Putamen (tissue), 1 donor: Measurements from ENCODE around the gene EIF3A.
"Not testable (repeated sequence)": the region's sequence is repeated elsewhere in the genome, so short reads cannot be mapped to it uniquely, and the experiment has no call there.

Experiments
- DNase-seq: peaks from one replicate; pipeline ENCODE4 v3.0.0-alpha.2; 2016; ENCODE audit warnings: low spot score

Gene EIF3A

GRCh38 chr10:119080521-119081259 is at the start of gene EIF3A:
Gene EIF3A (minus strand): TSS chr10:119080817. CDS start chr10:119080676, 141 bp downstream.
- DNase-seq, result peak; percentile 93

- DNase-seq, result no peak
Measured at GRCh38 chr10:119129721-119130120, 49.1 kb upstream of the EIF3A start.

GRCh38 chr10:119125942-119126341 is 45.3 kb upstream of the EIF3A start:
- no peak for DNase-seq

- no peak for DNase-seq
Measured at GRCh38 chr10:119120875-119121274, 40.3 kb upstream of the EIF3A start.

GRCh38 chr10:119120413-119120867 is 39.8 kb upstream of the EIF3A start:
- no peak for DNase-seq

- DNase-seq, result no peak
Measured at GRCh38 chr10:119119400-119119799, 38.8 kb upstream of the EIF3A start.

- no peak for DNase-seq
Measured at GRCh38 chr10:119118231-119118630, 37.6 kb upstream of the EIF3A start.

- DNase-seq, result no peak
Measured at GRCh38 chr10:119116326-119116951, 35.8 kb upstream of the EIF3A start.

GRCh38 chr10:119115926-119116325 is 35.3 kb upstream of the EIF3A start:
- no peak for DNase-seq

- DNase-seq, result no peak
Measured at GRCh38 chr10:119113751-119114732, 33.4 kb upstream of the EIF3A start.

- no peak for DNase-seq
Measured at GRCh38 chr10:119112056-119112455, 31.4 kb upstream of the EIF3A start.

- not testable (repeated sequence) for DNase-seq
Measured at GRCh38 chr10:119107771-119108170, 27.2 kb upstream of the EIF3A start.

GRCh38 chr10:119107106-119107505 is 26.5 kb upstream of the EIF3A start:
- DNase-seq, result not testable (repeated sequence)

- not testable (repeated sequence) for DNase-seq
Measured at GRCh38 chr10:119105899-119106298, 25.3 kb upstream of the EIF3A start.

- no peak for DNase-seq
Measured at GRCh38 chr10:119105155-119105554, 24.5 kb upstream of the EIF3A start.

- DNase-seq, result no peak
Measured at GRCh38 chr10:119104654-119105015, 24.0 kb upstream of the EIF3A start.

GRCh38 chr10:119103903-119104653 is 23.5 kb upstream of the EIF3A start, which contains the start of gene DENND10:
Gene DENND10 (plus strand): TSS chr10:119104113. CDS start chr10:119104143, 30 bp downstream.
- peak; percentile 86 for DNase-seq

GRCh38 chr10:119103241-119103902 is 22.8 kb upstream of the EIF3A start:
- DNase-seq, result no peak

- no peak for DNase-seq
Measured at GRCh38 chr10:119101366-119102098, 20.9 kb upstream of the EIF3A start.
